ENCODE results near the gene CUZD1.

DNA sequence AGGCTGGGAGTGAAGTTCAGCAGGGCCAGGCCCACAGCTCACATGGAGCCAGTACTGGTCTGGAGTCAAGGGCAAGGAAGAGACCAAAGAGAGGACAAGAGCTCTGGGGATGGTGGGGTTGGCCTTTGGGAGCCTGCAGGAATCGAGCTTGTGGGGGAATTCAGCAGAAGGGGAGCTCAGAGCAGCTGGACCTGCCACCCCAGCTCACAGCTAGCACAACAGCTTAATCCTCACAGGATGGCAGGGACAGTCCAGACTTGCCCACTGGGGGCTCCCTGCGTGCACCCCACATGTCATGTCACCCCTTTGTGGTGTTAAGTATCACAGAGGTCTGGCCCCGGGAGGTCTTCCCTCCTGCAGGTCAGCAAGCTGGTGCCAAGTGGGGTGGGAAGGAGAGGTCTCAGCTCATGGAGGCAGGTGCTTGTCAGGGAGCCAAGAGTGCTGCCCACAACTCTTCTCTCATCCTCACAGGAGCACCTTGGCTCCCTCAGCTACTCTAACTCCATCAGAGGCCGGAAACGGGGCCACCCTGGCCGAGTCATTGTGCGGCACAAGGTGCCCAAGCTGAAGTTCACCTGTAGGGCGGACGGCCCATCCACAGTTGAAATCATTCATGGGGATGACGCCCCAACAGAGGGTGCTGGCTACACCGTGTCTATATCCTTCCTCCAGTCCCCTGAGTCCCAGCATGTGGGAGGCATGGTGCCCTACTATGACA lies 22.5 kb downstream of the CUZD1 start:
- TF ChIP-seq CTCF (IDR thresholded peaks at IDR 0.05; ENCODE audit: borderline replicate concordance, extremely low read depth, low read length, poor library complexity, severe bottlenecking): no peak
- no peak for TF ChIP-seq EZH2 (IDR thresholded peaks at IDR 0.05; ENCODE audit: borderline replicate concordance, low read depth, low read length, severe bottlenecking)
